Pancreas (tissue), 10 donors: Measurements from ENCODE around the gene BAD. TPM values are rescaled to one million over a fixed set of nuclear protein-coding genes. Genes with fewer than 3 reads are reported as not detected.

Experiments used
- ATAC-seq, 4 donors: fragments of 200-7000 bp; cut with Tn5 transposase; one replicate each; pipeline versions ENCODE4 v1.8.0 to v1.9.1; 2020; ENCODE audit warnings: mild to moderate bottlenecking in 4 of 4, moderate library complexity in 4 of 4
- DNase-seq, 6 donors: peaks; one replicate each; pipeline ENCODE4 v3.0.0-alpha.2; 2020
- FAIRE-seq: peaks from 2 replicates; lab custom pipeline; 2012; peaks lifted over from hg19 to GRCh38; lab: Jason Lieb, UNC
- H3K27ac ChIP-seq, 4 donors: fragments of 200-600 bp; sonication (generic); 1 replicate in 3 of 4; 2 replicates in 1 of 4; pipeline versions ENCODE4 v1.5.0 to v1.8.0; 2020
- H3K27me3 ChIP-seq, 4 donors: fragments of 200-600 bp; one replicate each; pipeline ENCODE4 v1.8.0; 2021
- H3K36me3 ChIP-seq, 3 donors: fragments of 200-600 bp; sonication (generic) in 1 of 3; one replicate each; pipeline versions ENCODE4 v1.5.0 to v1.8.0; 2020 to 2021
- H3K4me1 ChIP-seq, 3 donors: fragments of 200-600 bp; one replicate each; pipeline ENCODE4 v1.8.0; 2021
- H3K4me3 ChIP-seq, 4 donors: fragments of 200-600 bp; sonication (generic) in 2 of 4; one replicate each; pipeline versions ENCODE4 v1.5.0 to v1.8.0; 2020 to 2021
- H3K9me3 ChIP-seq, 4 donors: fragments of 200-600 bp; one replicate each; pipeline ENCODE4 v1.8.0; 2021
- CTCF ChIP-seq, 4 donors: fragments of 200-600 bp; sonication (generic) in 3 of 4; IDR thresholded peaks; one replicate each; pipeline versions ENCODE4 v1.5.0 to v1.8.0; 2021; ENCODE audit warnings: antibody characterized with exemption in 4 of 4
- WGBS, 2 donors: extraction: QIAGEN DNeasy Blood & Tissue Kit; methylation state at CpG; one replicate each; pipeline ENCODE4 v1.1.7; 2013; 5-methylcytosine and 5-hydroxymethylcytosine counted together
- intact Hi-C, 3 donors: fragments of 100-400 bp; cut with DNase I; formaldehyde crosslinking; loops; one replicate each; pipeline versions ENCODE4 v1.11.1 to v1.14.2; 2022
- polyA plus RNA-seq, 2 donors: library from polyadenylated mRNA; stranded (reverse); fragments of 200-250 nt; gene quantifications; one replicate each; pipeline ENCODE4 v1.2.3, GENCODE V29; 2013
- total RNA-seq, 6 donors: library from RNA; stranded (reverse); fragmentation: NEBNext Ultra II Directional in 4 of 6; extraction: Animal tissue kit (Norgen Biotek cat#: 25700) in 4 of 6; gene quantifications; one replicate each; pipeline versions ENCODE4 v1.2.1 to v1.2.4, GENCODE V29; 2021 to 2023
- donor health status: healthy with polysubstance abuse.
- donor health status: DM: no; HTN: no; CAD: no; lungs with moderate emphysema.
- donor health status: DM: no; HTN: no; CAD: no.
- donor health status: control.
- donor health status: control.
- donor health status: Bipolar disorder and iron deficiency.
- donor health status: DM: yes; HTN: yes; CAD: no.
- donor health status: DM: no; HTN: no; CAD: no.
- donor health status: DM: no; HTN: no; CAD: no.
- donor health status: DM: yes; HTN: yes; CAD: no.

Gene BAD
- total and polyA plus RNA-seq, 8 donors, result 21.5 to 66.3 (median 24.5) TPM

- Histone ChIP-seq H3K4me3 (no peak overlapping the region), H3K4me1 (peaks cover 0 to 5% (median 3%) of the 10 kb centered on the region in 3 donors), H3K27ac (no peak overlapping the region), H3K9me3 (no peaks in the 10 kb centered on the region), H3K27me3 (no peaks in the 10 kb centered on the region), H3K36me3 (no peaks in the 10 kb centered on the region)
- 73 to 83% methylated on average over 2 of the region's 2 CpGs for WGBS, 2 donors
- ATAC-seq (no peak), DNase-seq (no peak), FAIRE-seq (no peak)
- intact Hi-C loops, result no loop called here
- TF ChIP-seq CTCF (IDR thresholded peaks at IDR 0.05), result no peak
Measured at GRCh38 chr11:64275841-64276240, 8.6 kb downstream of the BAD start.

- intact Hi-C loops, result no loop called here
- Histone ChIP-seq H3K9me3 (no peaks in the 10 kb centered on the region), H3K27me3 (no peaks in the 10 kb centered on the region), H3K4me3 (no peak overlapping the region), H3K36me3 (no peaks in the 10 kb centered on the region), H3K27ac (no peak overlapping the region), H3K4me1 (peaks cover 0 to 5% (median 3%) of the 10 kb centered on the region in 3 donors)
- no peak for FAIRE-seq
- WGBS, 2 donors, result 91 to 92% methylated on average over 15 of the region's 15 CpGs
- no peak for DNase-seq
- TF ChIP-seq CTCF (IDR thresholded peaks at IDR 0.05), result no peak
- no peak for ATAC-seq
Measured at GRCh38 chr11:64275031-64275800, 9.2 kb downstream of the BAD start.

- TF ChIP-seq CTCF (IDR thresholded peaks at IDR 0.05), result no peak
- ATAC-seq (peak; percentile 79 to 87 (median 82)), FAIRE-seq (peak; percentile 85), DNase-seq (peak; percentile 95 to 99 (median 98))
- H3K27ac ChIP-seq, result peak overlapping the region; percentile 87 to 96 (median 96)
- H3K27me3 ChIP-seq, result no peaks in the 10 kb centered on the region
- peaks cover 0 to 14% (median 10%) of the 10 kb centered on the region in 3 donors for H3K4me1 ChIP-seq
- no peaks in the 10 kb centered on the region for H3K36me3 ChIP-seq
- no peaks in the 10 kb centered on the region for H3K9me3 ChIP-seq
- 0% methylated on average over 58 of the region's 58 CpGs for WGBS, 2 donors
- peak overlapping the region; percentile 63 to 83 (median 70) for H3K4me3 ChIP-seq
- intact Hi-C loops, result no loop called here
Measured at GRCh38 chr11:64269540-64270220, 14.8 kb downstream of the BAD start.

GRCh38 chr11:64268893-64269539 is 15.4 kb downstream of the BAD start:
- FAIRE-seq (no peak), ATAC-seq (peak; percentile 6 to 17 (median 13)), DNase-seq (peak in 5 of 6 donors; percentile 64 to 88 (median 79))
- intact Hi-C loops, result no loop called here
- no peaks in the 10 kb centered on the region for H3K36me3 ChIP-seq
- no peak for TF ChIP-seq CTCF (IDR thresholded peaks at IDR 0.05)
- H3K27ac ChIP-seq, result peak overlapping the region; percentile 87 to 96 (median 96)
- WGBS, 2 donors, result 1% methylated on average over 34 of the region's 34 CpGs
- peaks cover 0 to 14% (median 10%) of the 10 kb centered on the region in 3 donors for H3K4me1 ChIP-seq
- H3K9me3 ChIP-seq, result no peaks in the 10 kb centered on the region
- H3K4me3 ChIP-seq, result peak overlapping the region; percentile 43 to 73 (median 60)
- H3K27me3 ChIP-seq, result no peaks in the 10 kb centered on the region
